Mammary epithelial cell (primary cell): ENCODE data around the gene SIRT1.

Experiments
- CTCF ChIP-seq, 2 donors: IDR thresholded peaks in 1 of 2; conservative IDR thresholded peaks in 1 of 2; 2 replicates each; pipeline ENCODE4 v1.5.1; 2011 to 2012; ENCODE audit warnings: inconsistent platforms in 2 of 2, low read length in 2 of 2, mild to moderate bottlenecking in 2 of 2, control low read depth in 1 of 2, low read depth in 1 of 2; ENCODE audit not compliant: insufficient read depth in 1 of 2; ENCODE audit errors: extremely low read depth in 1 of 2
- EZH2 ChIP-seq: IDR thresholded peaks from 2 replicates; pipeline ENCODE4 v1.6.1; 2012; ENCODE audit warnings: low read length, inconsistent platforms, borderline replicate concordance

GRCh38 chr10:67934336-67934735 is 49.9 kb downstream of the SIRT1 start:
- TF ChIP-seq EZH2: no peak
- TF ChIP-seq CTCF (conservative IDR thresholded peaks at IDR 0.05 in 1 of 2, IDR thresholded peaks at IDR 0.05 in 1 of 2; ENCODE audit: extremely low read depth in 1 of 2, insufficient read depth in 1 of 2, low read depth in 1 of 2, low read length in 2 of 2): no peak
